ENCODE data around the gene NCR2. TPM values are rescaled to one million over a fixed set of nuclear protein-coding genes. Genes with fewer than 3 reads are reported as not detected.

NCR2 gene
- total RNA-seq, 1 experiment from 2014 or later, result not detected

GRCh38 chr6:41315203-41315602 is 20.2 kb upstream of the NCR2 start:
- Histone ChIP-seq H3K9ac (ENCODE audit: extremely low read depth, insufficient read length, low read length) (no peak overlapping the region), H3K23ac (ENCODE audit: insufficient read length, low read depth, low read length) (no peak overlapping the region), H4K8ac (replicated peaks; ENCODE audit: insufficient read length, low read depth, low read length) (no peak overlapping the region), H3K27me3 (ENCODE audit: insufficient read depth, low read length) (no peaks in the 10 kb centered on the region), H2BK5ac (ENCODE audit: insufficient read length, low read length) (no peak overlapping the region), H3K79me1 (ENCODE audit: insufficient read depth, low read depth, low read length, poor library complexity, severe bottlenecking) (no peaks in the 10 kb centered on the region), H3K14ac (ENCODE audit: insufficient read depth, low read length) (no peak overlapping the region), H2BK12ac (ENCODE audit: insufficient read length, low read depth, low read length) (no peak overlapping the region), H2AK5ac (ENCODE audit: insufficient read length, low read length) (no peak overlapping the region), H4K20me1 (ENCODE audit: control insufficient read depth, insufficient read depth, insufficient read length) (no peaks in the 10 kb centered on the region), H4K91ac (ENCODE audit: insufficient read length, low read depth, low read length) (no peak overlapping the region), H3K79me2 (ENCODE audit: insufficient read depth, low read length) (no peaks in the 10 kb centered on the region), H3K27ac (ENCODE audit: insufficient read length, low read depth, low read length) (no peak overlapping the region), H3K9me3 (ENCODE audit: control insufficient read depth, low read depth, low read length) (no peaks in the 10 kb centered on the region), H2BK15ac (ENCODE audit: low read depth, low read length) (no peak overlapping the region), H3T11ph (ENCODE audit: low read length) (no peak overlapping the region), H2BK120ac (ENCODE audit: low read depth, low read length, poor library complexity, severe bottlenecking) (no peak overlapping the region), H3K18ac (ENCODE audit: insufficient read length, low read depth, low read length) (no peak overlapping the region), H3K4ac (ENCODE audit: low read depth, low read length) (no peak overlapping the region), H2AFZ (ENCODE audit: low read length) (no peak overlapping the region), H3K23me2 (ENCODE audit: insufficient read length, low read depth, low read length, poor library complexity, severe bottlenecking) (peaks cover 12% of the 10 kb centered on the region), H2BK20ac (ENCODE audit: low read depth, low read length, poor library complexity, severe bottlenecking) (no peak overlapping the region), H3K4me2 (ENCODE audit: insufficient read depth, insufficient read length, low read length) (no peak overlapping the region), H4K5ac (ENCODE audit: insufficient read length, low read depth, low read length) (no peak overlapping the region), H3K4me1 (ENCODE audit: insufficient read depth, low read length) (peaks cover 4% of the 10 kb centered on the region; the same call in 1 of the 2 replicates), H3K56ac (ENCODE audit: insufficient read length, low read depth, low read length) (no peak overlapping the region)
- no peaks in the 10 kb centered on the region; a peak in 1 of 5 replicates for H3K9me3 Mint-ChIP-seq
- no peak overlapping the region for H3K27ac Mint-ChIP-seq
- H3K36me3 Mint-ChIP-seq (ENCODE audit: insufficient read depth in 1 of 3, low read depth in 3 of 3), result no peaks in the 10 kb centered on the region
- DNase-seq, result no peak
- peaks cover 29% of the 10 kb centered on the region for H3K27me3 Mint-ChIP-seq (ENCODE audit: low read depth)
- peaks cover 26 to 33% of the 10 kb centered on the region in 2 experiments for H3K4me1 Mint-ChIP-seq
- H3K4me3 Mint-ChIP-seq, result no peak overlapping the region
- WGBS (ENCODE audit: extremely low coverage, insufficient read length, low lambda C conversion rate), result no CpG with 5 or more reads among the region's 2 CpGs
- no peak for TF ChIP-seq CTCF (conservative IDR thresholded peaks at IDR 0.05)

Measured in H9 (cell line).